Measurements from ENCODE around the gene RSL1D1. TPM values are rescaled to one million over a fixed set of nuclear protein-coding genes. Genes with fewer than 3 reads are reported as not detected.

Gene RSL1D1
- total and polyA plus RNA-seq, 10 of the 15 experiments (the other 5 are each of a cell fraction or from before 2014, with no cell fraction given): 106 to 535 (median 304) TPM

DNA sequence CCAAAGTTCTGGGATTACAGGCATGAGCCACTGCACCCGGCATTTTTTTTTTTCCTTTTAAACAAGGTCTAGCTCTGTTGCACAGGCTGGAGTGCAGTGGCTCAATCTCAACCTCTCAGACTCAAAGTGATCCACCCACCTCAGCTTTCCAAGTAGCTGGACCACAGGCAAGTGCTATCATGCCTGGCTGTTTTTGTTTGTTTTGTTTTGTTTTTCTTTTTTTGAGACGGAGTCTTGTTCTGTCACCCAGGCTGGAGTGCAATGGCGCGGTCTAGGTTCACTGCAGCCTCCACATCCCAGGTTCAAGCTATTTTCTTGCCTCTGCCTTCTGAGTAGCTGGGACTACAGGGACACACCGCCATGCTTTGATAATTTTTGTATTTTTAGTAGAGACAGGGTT is 35.2 kb downstream of the RSL1D1 start:
- Histone ChIP-seq H3K27me3 (replicated peaks in 1 of 2; ENCODE audit: control insufficient read depth in 2 of 2, insufficient read depth in 2 of 2, low read length in 1 of 2) (no peaks in the 10 kb centered on the region), H3K27ac (ENCODE audit: control insufficient read depth, insufficient read depth) (no peak overlapping the region), H3K79me2 (ENCODE audit: control insufficient read depth, insufficient read depth, low read length) (no peaks in the 10 kb centered on the region), H3K4me1 (ENCODE audit: control insufficient read depth, insufficient read depth, low read length) (no peaks in the 10 kb centered on the region), H2AFZ (ENCODE audit: control insufficient read depth, low read depth, low read length) (no peak overlapping the region), H3K4me2 (ENCODE audit: control insufficient read depth, insufficient read depth) (no peak overlapping the region), H4K20me1 (ENCODE audit: control insufficient read depth, insufficient read depth) (no peaks in the 10 kb centered on the region), H3K4me3 (no peak overlapping the region), H3K36me3 (ENCODE audit: control insufficient read depth in 2 of 2, insufficient read depth in 2 of 2, low read length in 1 of 2) (no peaks in the 10 kb centered on the region), H3K9me3 (replicated peaks; ENCODE audit: control insufficient read depth, insufficient read depth, low read length) (no peaks in the 10 kb centered on the region), H3K9ac (ENCODE audit: control insufficient read depth, insufficient read depth, low read length) (no peak overlapping the region)
- POLR2A ChIA-PET: no interaction called here
- RAD21 ChIA-PET (ENCODE audit: unreplicated experiment): interaction anchor here (1.4 kb wide), 1 partner anchor 74 kb away, joined by 4 read pairs; the partner anchor contains the start of gene TXNDC11
- ATAC-seq (no peak), FAIRE-seq (no peak), DNase-seq (ENCODE audit: low read depth, low spot score) (no peak)
- TF ChIP-seq, protein P1, sequence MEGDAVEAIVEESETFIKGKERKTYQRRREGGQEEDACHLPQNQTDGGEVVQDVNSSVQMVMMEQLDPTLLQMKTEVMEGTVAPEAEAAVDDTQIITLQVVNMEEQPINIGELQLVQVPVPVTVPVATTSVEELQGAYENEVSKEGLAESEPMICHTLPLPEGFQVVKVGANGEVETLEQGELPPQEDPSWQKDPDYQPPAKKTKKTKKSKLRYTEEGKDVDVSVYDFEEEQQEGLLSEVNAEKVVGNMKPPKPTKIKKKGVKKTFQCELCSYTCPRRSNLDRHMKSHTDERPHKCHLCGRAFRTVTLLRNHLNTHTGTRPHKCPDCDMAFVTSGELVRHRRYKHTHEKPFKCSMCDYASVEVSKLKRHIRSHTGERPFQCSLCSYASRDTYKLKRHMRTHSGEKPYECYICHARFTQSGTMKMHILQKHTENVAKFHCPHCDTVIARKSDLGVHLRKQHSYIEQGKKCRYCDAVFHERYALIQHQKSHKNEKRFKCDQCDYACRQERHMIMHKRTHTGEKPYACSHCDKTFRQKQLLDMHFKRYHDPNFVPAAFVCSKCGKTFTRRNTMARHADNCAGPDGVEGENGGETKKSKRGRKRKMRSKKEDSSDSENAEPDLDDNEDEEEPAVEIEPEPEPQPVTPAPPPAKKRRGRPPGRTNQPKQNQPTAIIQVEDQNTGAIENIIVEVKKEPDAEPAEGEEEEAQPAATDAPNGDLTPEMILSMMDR (IDR thresholded peaks at IDR 0.05 in 2 of 3, conservative IDR thresholded peaks at IDR 0.05 in 1 of 3; ENCODE audit: control insufficient read depth in 2 of 3, extremely low read depth in 1 of 3, insufficient read depth in 1 of 3, low read depth in 3 of 3, low read length in 3 of 3): no peak
- TF ChIP-seq, protein P2, sequence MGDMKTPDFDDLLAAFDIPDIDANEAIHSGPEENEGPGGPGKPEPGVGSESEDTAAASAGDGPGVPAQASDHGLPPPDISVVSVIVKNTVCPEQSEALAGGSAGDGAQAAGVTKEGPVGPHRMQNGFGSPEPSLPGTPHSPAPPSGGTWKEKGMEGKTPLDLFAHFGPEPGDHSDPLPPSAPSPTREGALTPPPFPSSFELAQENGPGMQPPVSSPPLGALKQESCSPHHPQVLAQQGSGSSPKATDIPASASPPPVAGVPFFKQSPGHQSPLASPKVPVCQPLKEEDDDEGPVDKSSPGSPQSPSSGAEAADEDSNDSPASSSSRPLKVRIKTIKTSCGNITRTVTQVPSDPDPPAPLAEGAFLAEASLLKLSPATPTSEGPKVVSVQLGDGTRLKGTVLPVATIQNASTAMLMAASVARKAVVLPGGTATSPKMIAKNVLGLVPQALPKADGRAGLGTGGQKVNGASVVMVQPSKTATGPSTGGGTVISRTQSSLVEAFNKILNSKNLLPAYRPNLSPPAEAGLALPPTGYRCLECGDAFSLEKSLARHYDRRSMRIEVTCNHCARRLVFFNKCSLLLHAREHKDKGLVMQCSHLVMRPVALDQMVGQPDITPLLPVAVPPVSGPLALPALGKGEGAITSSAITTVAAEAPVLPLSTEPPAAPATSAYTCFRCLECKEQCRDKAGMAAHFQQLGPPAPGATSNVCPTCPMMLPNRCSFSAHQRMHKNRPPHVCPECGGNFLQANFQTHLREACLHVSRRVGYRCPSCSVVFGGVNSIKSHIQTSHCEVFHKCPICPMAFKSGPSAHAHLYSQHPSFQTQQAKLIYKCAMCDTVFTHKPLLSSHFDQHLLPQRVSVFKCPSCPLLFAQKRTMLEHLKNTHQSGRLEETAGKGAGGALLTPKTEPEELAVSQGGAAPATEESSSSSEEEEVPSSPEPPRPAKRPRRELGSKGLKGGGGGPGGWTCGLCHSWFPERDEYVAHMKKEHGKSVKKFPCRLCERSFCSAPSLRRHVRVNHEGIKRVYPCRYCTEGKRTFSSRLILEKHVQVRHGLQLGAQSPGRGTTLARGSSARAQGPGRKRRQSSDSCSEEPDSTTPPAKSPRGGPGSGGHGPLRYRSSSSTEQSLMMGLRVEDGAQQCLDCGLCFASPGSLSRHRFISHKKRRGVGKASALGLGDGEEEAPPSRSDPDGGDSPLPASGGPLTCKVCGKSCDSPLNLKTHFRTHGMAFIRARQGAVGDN (IDR thresholded peaks at IDR 0.05): no peak
- TF ChIP-seq SRF (IDR thresholded peaks at IDR 0.05; ENCODE audit: low read depth in 2 of 2, low read length in 2 of 2): no peak
- in situ Hi-C loops (cut with MboI) (loop anchor here (5.0 to 25.0 kb wide), 3 partner anchors 279 to 851 kb away; a partner anchor contains a TSS), intact Hi-C loops (cut with micrococcal nuclease; ENCODE audit: unreplicated experiment) (loop anchor here (10.0 kb wide), 1 partner anchor 171 kb away; no protein-coding TSS in a partner anchor)
- SMC1A ChIA-PET (ENCODE audit: uncharacterized antibody, unreplicated experiment): no interaction called here
- WGBS (ENCODE audit: insufficient coverage, insufficient replicate concordance, low lambda C conversion rate, missing lambda C conversion rate): 51% methylated on average over 5 of the region's 5 CpGs
- no TSS peak for BruUV-seq (replicated peaks)
- CTCF ChIA-PET: interaction anchor here (0.7 to 1.9 kb wide), 7 partner anchors 126 to 435 kb away, joined by 3 to 6 read pairs (median 3); no protein-coding TSS in a partner anchor

All from GM12878 (cell line).